ENCODE results near the gene DSG2.

Gene DSG2

DNA sequence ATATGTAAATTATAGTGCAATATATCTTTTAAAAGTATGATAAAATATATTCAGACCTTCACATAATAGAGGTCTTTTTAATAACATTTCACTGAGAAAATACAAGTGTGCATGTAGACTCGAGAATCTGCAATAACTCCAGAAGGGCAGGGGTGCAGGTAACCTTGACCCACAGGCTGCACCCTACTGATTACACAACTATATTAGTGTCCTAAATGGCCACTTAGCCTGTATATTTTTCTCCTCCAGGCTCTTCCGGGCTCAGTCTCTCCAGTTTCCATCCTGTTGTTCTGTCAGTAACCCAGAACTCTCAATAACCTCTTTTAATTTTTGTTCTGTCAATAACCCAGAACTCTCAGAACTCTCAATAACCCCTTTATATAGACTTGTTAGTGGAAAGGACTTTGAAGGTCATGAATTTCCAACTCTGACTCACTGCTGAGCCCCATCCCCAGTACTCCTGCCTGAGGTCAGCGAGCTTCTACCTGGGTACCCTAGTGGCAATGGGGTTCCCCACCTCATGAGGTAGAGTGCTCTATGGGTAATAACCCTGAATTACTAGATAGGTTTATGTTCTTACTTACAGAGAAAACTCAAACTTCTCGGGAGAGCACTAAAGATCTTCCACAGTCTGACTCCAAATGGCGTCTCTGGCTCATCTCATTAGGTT is 85.3 kb downstream of the DSG2 start:
- H3K4me3 ChIP-seq (ENCODE audit: low read depth, low read length) = no peak overlapping the region
- no peak for DNase-seq
- H3K27ac ChIP-seq = no peak overlapping the region
- TF ChIP-seq, protein P1, sequence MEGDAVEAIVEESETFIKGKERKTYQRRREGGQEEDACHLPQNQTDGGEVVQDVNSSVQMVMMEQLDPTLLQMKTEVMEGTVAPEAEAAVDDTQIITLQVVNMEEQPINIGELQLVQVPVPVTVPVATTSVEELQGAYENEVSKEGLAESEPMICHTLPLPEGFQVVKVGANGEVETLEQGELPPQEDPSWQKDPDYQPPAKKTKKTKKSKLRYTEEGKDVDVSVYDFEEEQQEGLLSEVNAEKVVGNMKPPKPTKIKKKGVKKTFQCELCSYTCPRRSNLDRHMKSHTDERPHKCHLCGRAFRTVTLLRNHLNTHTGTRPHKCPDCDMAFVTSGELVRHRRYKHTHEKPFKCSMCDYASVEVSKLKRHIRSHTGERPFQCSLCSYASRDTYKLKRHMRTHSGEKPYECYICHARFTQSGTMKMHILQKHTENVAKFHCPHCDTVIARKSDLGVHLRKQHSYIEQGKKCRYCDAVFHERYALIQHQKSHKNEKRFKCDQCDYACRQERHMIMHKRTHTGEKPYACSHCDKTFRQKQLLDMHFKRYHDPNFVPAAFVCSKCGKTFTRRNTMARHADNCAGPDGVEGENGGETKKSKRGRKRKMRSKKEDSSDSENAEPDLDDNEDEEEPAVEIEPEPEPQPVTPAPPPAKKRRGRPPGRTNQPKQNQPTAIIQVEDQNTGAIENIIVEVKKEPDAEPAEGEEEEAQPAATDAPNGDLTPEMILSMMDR (IDR thresholded peaks at IDR 0.05; ENCODE audit: low read depth, low read length) = no peak
- H3K27me3 ChIP-seq (ENCODE audit: insufficient read depth, low read depth, severe bottlenecking) = peaks cover 3% of the 10 kb centered on the region
- no peaks in the 10 kb centered on the region for H3K9me3 ChIP-seq (ENCODE audit: severe bottlenecking)
- H3K36me3 ChIP-seq = no peaks in the 10 kb centered on the region

DNA sequence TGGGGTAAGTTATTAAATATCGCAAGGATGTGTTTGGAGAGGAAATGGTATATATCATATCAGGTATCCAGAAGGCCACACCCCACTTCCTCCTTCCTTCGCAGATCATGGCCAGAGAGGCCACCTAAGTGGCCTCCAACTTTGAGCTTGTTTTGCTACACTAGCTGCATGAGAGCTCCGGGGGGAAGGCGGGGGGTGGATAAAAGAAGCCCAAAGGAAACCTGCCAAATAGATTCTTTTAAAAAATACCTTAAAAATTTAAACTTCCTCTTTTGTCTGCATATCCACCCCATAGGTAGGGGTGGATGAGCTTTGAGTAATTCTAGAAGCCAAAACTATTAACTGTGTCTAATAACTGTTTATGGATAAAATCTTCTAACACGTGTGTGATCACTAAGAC is 88.0 kb downstream of the DSG2 start:
- DNase-seq = no peak
- Histone ChIP-seq H3K27ac (no peak overlapping the region), H3K4me3 (ENCODE audit: low read depth, low read length) (no peak overlapping the region), H3K27me3 (ENCODE audit: insufficient read depth, low read depth, severe bottlenecking) (no peaks in the 10 kb centered on the region), H3K9me3 (ENCODE audit: severe bottlenecking) (no peaks in the 10 kb centered on the region), H3K36me3 (no peaks in the 10 kb centered on the region)
- TF ChIP-seq, protein P1 (IDR thresholded peaks at IDR 0.05; ENCODE audit: low read depth, low read length) = no peak

DNA sequence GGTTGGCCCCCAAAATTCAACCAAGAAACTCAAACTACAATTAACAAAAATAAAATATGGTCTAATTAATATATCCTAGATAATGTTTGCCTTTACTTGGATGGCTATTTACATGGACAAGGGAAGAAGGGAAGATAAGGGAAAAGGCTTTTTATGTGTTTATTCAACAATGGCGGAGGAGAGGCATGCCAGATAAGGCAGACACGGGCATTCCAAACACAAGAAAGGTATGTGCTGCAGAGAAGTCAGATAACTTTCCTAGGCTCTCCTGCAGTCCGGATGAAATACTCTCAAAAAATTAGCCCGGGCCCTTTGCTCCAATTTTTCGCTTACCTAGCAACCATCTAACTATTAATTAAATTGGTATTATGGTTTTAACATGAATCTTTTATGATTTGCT is 88.6 kb downstream of the DSG2 start:
- no peaks in the 10 kb centered on the region for H3K36me3 ChIP-seq
- H3K27ac ChIP-seq = no peak overlapping the region
- H3K27me3 ChIP-seq (ENCODE audit: insufficient read depth, low read depth, severe bottlenecking) = no peaks in the 10 kb centered on the region
- DNase-seq = no peak
- no peaks in the 10 kb centered on the region for H3K9me3 ChIP-seq (ENCODE audit: severe bottlenecking)
- TF ChIP-seq, protein P1 (IDR thresholded peaks at IDR 0.05; ENCODE audit: low read depth, low read length) = no peak
- H3K4me3 ChIP-seq (ENCODE audit: low read depth, low read length) = no peak overlapping the region

DNA sequence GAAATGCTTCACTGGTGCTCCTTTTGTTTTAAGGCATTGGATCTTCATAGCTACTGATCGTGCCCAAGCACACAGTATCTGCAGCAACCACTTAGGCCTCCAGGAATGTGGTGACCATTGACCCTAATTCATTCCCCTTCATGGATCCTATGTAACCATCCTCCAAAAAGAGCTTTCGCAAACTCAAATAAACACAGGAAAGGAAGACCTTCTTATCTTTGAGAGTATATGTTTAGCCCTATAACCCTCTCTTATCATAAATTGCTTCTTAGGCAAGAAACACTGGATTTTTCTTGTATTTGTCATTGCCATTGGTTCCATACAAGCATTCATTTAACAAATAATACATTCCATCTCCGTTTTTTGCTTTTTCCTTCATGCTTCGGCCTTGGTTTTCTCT is 89.6 kb downstream of the DSG2 start:
- no peak for DNase-seq
- H3K27ac ChIP-seq = no peak overlapping the region
- H3K36me3 ChIP-seq = no peaks in the 10 kb centered on the region
- no peaks in the 10 kb centered on the region for H3K27me3 ChIP-seq (ENCODE audit: insufficient read depth, low read depth, severe bottlenecking)
- TF ChIP-seq, protein P1 (IDR thresholded peaks at IDR 0.05; ENCODE audit: low read depth, low read length) = no peak
- no peaks in the 10 kb centered on the region for H3K9me3 ChIP-seq (ENCODE audit: severe bottlenecking)
- H3K4me3 ChIP-seq (ENCODE audit: low read depth, low read length) = no peak overlapping the region

DNA sequence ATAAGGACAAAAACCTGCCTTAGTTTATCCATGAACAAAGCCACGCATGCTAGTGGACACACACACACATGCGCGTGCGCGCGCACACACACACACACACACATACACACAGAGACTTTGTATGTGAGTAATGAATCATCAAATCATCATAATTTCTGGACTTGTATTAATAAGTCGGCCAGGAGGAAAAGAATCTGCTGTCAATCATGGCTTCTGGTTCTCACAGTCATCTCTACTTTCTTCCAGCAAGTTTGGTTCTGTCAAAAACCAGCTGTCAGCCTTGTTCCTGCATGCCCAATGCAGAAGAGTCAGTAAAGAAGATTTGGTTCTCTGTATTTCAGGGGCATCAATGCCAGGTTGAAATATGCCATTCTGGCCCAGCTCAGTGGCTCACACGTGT is 92.6 kb downstream of the DSG2 start:
- DNase-seq = no peak
- Histone ChIP-seq H3K4me3 (ENCODE audit: low read depth, low read length) (no peak overlapping the region), H3K36me3 (no peaks in the 10 kb centered on the region), H3K27me3 (ENCODE audit: insufficient read depth, low read depth, severe bottlenecking) (no peaks in the 10 kb centered on the region), H3K27ac (no peak overlapping the region), H3K9me3 (ENCODE audit: severe bottlenecking) (no peaks in the 10 kb centered on the region)
- TF ChIP-seq, protein P1 (IDR thresholded peaks at IDR 0.05; ENCODE audit: low read depth, low read length) = no peak

DNA sequence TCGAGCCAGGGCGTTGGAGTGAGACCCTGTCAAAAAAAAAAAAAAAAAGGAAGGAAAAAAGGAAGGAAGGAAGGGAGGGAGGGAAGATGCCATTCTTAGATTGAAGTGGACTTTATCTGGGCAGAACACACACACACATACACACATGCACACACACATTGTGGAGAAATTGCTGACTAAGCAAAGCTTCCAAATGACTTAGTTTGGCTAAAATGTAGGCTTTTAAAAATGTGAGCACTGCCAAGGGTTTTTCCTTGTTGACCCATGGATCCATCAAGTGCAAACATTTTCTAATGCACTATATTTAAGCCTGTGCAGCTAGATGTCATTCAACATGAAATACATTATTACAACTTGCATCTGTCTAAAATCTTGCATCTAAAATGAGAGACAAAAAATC is 93.1 kb downstream of the DSG2 start:
- H3K9me3 ChIP-seq (ENCODE audit: severe bottlenecking) = no peaks in the 10 kb centered on the region
- TF ChIP-seq, protein P1 (IDR thresholded peaks at IDR 0.05; ENCODE audit: low read depth, low read length) = no peak
- no peaks in the 10 kb centered on the region for H3K36me3 ChIP-seq
- no peak for DNase-seq
- H3K27me3 ChIP-seq (ENCODE audit: insufficient read depth, low read depth, severe bottlenecking) = no peaks in the 10 kb centered on the region
- H3K4me3 ChIP-seq (ENCODE audit: low read depth, low read length) = no peak overlapping the region
- no peak overlapping the region for H3K27ac ChIP-seq

All from WERI-Rb-1 (cell line).